ENCODE results near the gene FAM3D.

GRCh38 chr3:58628823-58629562 lies 37.6 kb downstream of the FAM3D start:
- TF ChIP-seq GATA2 (IDR thresholded peaks at IDR 0.05; ENCODE audit: low read depth, low read length) (no peak), GATA3 (IDR thresholded peaks at IDR 0.05; ENCODE audit: low read depth, low read length) (no peak)
